ENCODE results near the gene RABGAP1L.

- TF ChIP-seq, protein P1, sequence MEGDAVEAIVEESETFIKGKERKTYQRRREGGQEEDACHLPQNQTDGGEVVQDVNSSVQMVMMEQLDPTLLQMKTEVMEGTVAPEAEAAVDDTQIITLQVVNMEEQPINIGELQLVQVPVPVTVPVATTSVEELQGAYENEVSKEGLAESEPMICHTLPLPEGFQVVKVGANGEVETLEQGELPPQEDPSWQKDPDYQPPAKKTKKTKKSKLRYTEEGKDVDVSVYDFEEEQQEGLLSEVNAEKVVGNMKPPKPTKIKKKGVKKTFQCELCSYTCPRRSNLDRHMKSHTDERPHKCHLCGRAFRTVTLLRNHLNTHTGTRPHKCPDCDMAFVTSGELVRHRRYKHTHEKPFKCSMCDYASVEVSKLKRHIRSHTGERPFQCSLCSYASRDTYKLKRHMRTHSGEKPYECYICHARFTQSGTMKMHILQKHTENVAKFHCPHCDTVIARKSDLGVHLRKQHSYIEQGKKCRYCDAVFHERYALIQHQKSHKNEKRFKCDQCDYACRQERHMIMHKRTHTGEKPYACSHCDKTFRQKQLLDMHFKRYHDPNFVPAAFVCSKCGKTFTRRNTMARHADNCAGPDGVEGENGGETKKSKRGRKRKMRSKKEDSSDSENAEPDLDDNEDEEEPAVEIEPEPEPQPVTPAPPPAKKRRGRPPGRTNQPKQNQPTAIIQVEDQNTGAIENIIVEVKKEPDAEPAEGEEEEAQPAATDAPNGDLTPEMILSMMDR (IDR thresholded peaks at IDR 0.05; ENCODE audit: insufficient read depth, low read length, poor library complexity, severe bottlenecking), result no peak
- no peak for TF ChIP-seq EZH2phosphoT487 (conservative IDR thresholded peaks at IDR 0.05; ENCODE audit: low read length)
Measured at GRCh38 chr1:174723816-174724215, 564.5 kb downstream of the RABGAP1L start.
